A673 (cell line): Measurements from ENCODE around the gene COX20.

Source experiments
- EZH2 ChIP-seq: fragments of 200-600 bp; sonication (generic); IDR thresholded peaks from 2 replicates; pipeline ENCODE4 v1.6.1; 2017; ENCODE audit warnings: borderline replicate concordance, low read depth, mild to moderate bottlenecking, mixed read lengths, antibody characterized with exemption, low read length; ENCODE audit not compliant: poor library complexity, severe bottlenecking
- TF ChIP-seq, protein P1 (sequence below): fragments of 300-800, 200-600 bp; sonication (generic); conservative IDR thresholded peaks from 2 replicates; pipeline ENCODE4 v1.5.1; 2017; ENCODE audit warnings: low read depth, mild to moderate bottlenecking, antibody characterized with exemption, low read length, moderate library complexity, mixed read lengths

DNA sequence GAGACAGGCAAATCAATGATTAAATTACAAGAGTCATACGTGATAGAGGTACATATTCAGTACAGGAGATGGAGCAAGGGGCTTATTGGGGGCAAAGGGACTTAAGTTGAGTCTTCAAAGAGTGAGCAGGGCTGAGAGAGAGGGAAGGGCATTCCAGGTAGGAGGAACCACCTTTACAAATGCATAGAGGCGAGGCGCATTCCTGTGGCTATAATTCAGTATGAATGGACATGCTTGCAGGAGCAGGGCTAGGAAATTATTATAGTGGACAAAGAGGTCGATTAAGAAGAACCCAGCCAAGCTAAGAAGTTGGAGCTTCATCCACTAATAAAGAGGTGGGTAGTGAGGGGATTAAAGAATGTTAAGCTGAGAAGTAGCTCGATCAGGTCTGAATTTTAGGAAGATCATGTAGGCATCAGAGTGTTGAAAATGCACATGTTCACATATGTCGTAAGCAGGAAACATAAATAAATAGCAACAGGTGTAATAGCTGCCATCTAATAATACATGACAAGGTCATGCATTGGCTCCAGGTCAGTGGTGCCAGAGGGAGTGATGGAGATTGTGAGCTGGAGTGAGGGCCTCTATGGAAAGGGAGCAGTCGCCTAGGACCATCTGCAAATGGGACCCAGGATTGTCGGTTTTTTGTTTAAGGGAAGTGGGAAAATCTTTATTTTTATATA lies 40.9 kb downstream of the COX20 start:
- TF ChIP-seq, protein P1, sequence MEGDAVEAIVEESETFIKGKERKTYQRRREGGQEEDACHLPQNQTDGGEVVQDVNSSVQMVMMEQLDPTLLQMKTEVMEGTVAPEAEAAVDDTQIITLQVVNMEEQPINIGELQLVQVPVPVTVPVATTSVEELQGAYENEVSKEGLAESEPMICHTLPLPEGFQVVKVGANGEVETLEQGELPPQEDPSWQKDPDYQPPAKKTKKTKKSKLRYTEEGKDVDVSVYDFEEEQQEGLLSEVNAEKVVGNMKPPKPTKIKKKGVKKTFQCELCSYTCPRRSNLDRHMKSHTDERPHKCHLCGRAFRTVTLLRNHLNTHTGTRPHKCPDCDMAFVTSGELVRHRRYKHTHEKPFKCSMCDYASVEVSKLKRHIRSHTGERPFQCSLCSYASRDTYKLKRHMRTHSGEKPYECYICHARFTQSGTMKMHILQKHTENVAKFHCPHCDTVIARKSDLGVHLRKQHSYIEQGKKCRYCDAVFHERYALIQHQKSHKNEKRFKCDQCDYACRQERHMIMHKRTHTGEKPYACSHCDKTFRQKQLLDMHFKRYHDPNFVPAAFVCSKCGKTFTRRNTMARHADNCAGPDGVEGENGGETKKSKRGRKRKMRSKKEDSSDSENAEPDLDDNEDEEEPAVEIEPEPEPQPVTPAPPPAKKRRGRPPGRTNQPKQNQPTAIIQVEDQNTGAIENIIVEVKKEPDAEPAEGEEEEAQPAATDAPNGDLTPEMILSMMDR = no peak
- no peak for TF ChIP-seq EZH2
